Ramos (cell line): ENCODE results near the gene EXOC4.
"Not testable (repeated sequence)": the region's sequence is repeated elsewhere in the genome, so short reads cannot be mapped to it uniquely, and the experiment has no call there.

Experiments used
- in situ Hi-C: fragments of 300-500 bp; cut with MboI; formaldehyde crosslinking; loops from one replicate; pipeline ENCODE4 v1.14.3; 2022; ENCODE audit warnings: low sequenced_read_pairs; ENCODE audit not compliant: unreplicated experiment

The EXOC4 gene

DNA sequence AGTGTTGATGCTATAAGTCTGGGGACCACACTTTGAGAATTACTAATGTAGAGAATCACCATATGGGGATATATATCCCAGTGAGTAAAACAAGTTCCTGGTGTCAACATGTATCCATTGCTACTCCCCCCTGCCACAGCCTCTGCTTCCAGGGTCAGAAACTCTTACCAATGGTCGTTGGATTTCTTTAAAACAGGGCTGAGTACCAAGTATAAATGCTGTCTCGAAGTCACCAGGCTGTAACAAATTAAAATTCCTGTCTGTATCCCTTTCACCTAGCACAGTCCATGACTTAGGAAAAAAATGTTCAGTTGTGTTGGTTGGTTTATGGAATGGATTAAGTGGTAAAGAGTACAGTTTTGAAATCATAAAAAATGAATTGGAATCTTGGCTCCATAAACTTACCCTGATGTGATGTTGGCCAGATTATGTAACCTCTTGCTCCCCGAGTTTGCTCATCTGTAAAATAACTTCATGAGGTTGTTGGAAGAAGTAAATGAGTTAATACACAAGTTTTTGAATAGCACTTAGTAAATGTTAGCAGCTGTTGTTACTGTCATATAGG is 510.3 kb downstream of the EXOC4 start:
- in situ Hi-C loops = no loop called here

DNA sequence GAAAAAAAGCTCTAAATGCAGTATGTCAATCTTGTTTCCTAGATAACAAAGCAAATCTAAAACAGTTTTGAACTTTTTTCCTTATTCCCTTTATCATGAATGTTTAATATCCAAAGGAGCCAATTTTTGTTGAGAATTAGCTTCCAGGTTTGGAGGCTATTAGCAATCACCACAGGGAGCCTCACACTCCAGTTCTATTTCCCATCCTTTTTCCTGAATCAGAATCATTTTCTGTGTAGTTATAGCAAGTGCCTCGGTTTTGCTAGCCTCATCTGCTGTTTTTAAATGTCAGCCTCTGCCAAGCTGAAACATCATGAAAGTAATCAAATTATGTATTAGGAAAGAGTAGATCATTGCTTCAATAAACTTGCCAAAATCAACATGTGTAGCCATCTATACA is 516.8 kb downstream of the EXOC4 start:
- in situ Hi-C loops = no loop called here

DNA sequence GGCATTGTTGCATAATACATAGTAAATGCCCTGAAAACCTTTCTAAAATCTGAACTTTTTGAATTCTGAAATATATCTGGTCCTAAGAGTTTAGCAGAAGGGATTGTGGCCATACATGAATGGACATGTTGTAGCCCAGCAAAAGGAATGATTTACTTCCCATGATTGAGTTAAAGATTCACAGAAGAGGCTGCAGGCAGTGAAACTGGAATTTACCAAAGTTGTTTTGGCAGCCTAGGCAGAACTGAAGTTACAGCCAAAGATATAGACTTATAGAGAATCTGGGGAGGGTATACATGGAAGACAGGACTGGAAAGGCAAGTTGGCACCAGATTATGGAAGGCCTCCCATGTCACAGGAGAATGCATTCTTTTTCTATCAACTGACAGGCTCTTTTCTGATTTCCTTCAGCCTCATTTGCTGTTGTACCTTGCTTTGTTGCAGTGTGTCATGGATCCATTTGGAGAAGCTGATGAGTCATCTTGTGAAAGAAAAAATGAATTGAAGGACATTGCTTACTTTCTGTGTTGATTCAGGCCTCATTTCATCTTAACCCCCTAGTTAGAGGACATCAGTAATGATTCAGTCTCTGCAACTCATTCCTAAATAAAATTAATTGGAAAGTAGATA is 518.1 kb downstream of the EXOC4 start:
- in situ Hi-C loops = no loop called here

DNA sequence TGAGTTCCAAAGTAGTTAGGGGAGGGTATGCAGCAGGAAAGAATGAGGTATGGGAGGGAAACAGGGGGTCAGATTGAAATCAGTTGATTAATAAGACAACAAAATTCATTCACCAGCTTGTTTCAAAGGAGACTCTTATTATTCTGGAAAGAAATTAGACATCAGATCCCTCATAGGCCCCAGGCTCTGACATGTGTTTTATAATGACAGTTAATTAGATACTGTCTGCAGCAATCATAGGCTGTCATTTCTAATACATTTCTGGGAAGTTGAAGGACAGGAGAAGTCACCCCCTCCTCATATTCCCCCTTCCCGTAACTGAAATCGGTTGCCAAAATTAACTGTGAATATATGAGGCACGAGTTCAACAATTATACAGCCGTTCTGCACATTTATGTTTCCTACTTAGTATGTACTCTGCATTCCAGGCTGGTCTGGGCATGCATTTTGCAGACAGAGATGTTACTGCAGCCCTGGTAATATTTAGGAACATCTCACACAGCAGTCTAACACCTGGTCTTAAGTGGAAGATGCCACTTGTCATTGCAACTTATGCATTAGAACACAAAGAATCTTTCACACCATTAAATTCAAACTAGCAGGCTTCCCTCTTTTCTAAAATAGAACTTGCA is 519.0 kb downstream of the EXOC4 start:
- in situ Hi-C loops = no loop called here

DNA sequence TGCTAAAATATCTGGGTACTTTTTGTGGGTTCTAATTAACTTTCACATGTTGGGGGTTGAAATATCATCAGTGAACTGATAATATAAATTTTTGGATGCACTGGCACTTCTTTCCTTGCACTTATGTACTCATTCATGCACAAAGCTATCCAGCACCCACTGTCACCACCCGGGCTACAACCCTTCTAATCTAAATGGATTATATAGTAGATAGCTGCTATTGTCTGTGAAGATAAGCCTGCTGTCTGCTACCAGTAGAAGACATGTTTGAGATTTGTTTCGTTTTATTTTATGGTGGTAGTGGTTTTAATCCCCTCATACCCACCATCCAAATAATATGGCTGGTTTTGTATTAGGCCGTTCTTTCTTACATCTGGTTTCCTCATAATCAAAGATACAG is 520.7 kb downstream of the EXOC4 start:
- in situ Hi-C loops = no loop called here

DNA sequence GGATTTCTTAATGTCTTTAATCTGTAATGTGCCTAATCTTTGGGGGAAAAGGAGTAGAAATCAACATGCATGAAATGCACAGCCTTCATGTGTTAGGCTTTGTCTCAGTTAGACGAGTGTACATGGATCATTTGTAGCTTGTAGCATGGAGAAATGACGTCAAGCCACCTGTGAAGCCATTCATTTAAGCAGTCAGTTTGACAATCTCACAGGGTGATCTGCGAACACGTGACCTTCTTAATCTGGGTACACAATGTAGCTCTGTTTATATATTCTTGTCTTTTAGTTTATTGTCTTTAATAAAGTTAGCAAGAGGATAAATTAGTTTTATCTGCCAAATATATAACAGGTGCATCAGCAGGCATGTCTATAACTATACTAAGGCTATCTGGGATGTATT is 522.3 kb downstream of the EXOC4 start:
- in situ Hi-C loops = no loop called here

DNA sequence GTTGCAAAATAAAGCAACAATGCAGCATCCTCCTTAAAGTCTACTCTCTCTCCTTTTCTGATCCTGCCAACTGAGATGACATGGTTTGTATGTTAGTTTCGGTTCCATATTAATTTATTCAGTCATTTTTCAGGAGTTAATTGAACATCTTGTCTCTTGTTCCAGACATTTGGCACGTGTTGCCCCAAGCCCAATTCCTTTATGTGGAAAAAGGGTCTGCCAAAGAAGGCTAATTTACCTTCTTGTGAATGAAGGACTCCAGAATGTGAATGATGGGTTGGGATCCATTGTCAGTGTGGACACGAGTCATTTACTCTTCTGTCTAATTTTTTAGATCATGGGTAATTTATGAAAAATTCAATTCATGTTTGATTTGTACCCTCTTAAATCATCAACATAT is 523.4 kb downstream of the EXOC4 start:
- in situ Hi-C loops = no loop called here

DNA sequence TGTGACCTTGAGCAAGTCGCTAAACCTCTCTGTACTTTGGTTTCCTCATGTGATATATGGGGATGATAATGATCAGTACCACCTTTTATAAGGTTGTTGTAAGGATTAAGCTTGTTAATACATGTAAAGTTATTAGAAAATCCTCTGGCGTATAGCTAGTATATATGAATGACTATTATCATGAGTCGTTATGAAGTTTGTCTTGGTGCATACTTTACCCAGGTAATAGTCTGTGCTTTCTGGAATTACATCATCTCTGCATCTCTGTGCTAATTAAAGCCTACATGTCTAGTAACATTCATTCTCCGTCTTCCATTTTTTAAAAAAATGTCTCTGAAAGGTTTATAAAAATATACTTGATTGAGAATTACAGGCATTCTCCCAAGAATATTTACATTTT is 524.8 kb downstream of the EXOC4 start:
- in situ Hi-C loops = no loop called here

DNA sequence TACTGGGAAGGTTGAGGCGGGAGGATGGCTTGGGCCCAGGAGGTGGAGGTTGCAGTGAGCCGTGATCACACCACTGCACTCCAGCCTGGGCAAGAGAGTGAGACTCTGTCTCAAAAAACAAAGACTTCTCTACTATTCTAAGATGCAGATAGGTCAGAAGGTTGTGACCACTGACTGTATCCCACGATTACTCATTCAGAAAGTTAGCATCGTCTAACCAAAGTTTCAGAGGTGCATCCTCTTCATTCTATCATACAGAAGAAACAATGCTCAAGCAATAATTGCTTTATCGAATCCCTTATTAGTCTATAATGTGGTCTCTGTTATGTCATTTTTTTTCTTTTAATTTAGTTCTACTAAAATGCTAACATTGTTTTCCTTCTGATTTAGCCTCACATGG is 525.6 kb downstream of the EXOC4 start:
- in situ Hi-C loops = no loop called here

DNA sequence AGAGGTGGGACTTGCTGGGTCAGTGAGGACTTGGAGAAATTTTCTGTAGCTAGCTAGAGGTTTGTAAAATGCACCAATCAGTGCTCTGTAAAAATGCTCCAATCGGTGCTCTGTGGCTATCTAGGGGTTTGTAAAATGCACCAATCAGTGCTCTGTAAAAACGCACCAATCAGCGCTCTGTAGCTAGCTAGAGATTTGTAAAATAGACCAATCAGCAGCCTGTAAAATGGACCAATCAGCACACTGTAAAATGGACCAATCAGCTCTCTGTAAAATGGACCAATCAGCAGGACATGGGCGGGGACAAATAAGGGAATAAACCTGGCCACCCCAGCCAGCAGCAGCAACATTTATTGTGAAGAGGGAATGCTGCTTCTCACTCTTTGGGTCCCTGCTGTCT is 526.7 kb downstream of the EXOC4 start:
- in situ Hi-C loops = not testable (repeated sequence)

DNA sequence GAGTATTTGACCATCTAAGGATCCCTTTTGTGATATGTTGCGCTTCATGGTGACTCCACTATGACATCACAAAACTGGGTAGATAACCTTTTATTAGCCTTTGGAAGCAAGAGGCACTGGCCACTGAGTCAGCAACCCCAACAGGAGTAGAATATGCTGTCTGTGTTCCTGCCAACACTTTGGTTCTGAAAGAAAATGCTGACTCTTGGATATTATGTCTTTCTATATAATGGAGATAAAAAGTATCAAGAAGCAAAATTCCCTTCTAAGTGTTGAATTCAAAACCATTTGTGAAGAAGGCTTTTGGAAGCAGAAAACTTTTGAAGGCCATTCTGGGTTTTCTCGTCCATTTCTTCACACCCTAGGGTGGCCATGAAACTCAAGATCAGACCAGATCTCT is 528.0 kb downstream of the EXOC4 start:
- in situ Hi-C loops = no loop called here

DNA sequence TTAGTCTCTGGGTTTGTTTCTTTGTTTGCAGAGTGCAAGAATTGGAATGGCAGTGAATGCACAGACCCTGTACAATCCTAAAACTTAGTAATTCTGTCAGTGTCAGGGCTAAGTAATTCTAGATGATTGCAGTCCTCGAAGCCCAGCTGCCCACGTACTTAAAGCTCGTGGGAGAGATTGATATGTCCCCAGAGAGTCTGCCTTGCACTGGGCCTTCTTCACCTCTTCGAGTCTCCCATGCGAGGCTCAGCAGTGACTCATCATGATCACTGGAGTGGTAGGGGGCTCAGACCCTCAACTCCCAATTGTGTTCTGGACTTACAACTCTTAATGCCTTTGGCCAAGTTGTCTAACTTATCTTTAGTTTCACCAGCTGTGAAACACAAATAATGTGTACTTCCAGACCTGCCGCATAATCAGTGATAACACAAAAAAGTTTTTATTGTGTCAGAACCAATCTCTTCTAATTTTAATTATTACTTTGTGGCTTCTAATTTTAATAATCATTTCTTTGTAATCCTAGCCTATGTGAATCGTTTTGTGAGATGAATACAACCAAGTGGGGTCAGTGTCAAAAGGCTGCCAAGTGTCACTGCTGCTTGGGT is 528.7 kb downstream of the EXOC4 start:
- in situ Hi-C loops = no loop called here

DNA sequence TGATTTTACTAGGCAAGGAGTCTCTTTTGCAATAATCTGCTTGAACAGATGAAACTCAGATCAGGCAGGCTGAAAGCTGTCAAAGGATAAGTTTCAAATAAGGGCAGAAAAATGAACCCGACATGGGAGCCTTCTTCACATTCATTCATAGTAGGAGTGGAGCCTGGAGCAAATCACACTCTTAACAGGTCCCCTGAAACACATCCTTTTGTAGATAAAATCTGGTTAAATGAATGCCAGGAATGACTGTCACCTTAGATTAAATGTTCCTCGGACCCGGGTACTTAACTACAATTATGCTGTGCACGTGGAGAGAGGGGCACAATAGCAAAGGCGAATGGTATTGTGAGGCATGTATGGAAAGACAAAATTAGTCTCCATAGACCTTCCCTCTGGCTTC is 529.6 kb downstream of the EXOC4 start:
- in situ Hi-C loops = no loop called here

DNA sequence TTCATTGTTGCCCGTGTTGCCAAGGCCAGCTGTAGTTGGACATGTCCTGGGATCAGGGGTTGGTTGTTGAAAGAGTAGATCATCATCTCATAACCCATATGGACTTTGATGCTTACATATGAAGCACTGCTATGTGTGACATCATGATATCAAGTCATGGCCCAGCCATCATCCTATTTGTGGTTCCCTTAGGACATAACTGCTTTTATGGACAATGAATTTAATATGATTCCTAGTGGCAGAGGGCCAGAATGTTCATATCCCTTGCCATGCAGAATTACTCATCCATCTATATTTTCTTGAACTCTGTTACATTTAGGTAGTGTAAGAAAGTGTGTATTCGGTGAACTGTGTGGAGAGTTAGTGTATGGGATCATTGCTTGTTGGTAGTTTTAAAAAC is 530.4 kb downstream of the EXOC4 start:
- in situ Hi-C loops = no loop called here

DNA sequence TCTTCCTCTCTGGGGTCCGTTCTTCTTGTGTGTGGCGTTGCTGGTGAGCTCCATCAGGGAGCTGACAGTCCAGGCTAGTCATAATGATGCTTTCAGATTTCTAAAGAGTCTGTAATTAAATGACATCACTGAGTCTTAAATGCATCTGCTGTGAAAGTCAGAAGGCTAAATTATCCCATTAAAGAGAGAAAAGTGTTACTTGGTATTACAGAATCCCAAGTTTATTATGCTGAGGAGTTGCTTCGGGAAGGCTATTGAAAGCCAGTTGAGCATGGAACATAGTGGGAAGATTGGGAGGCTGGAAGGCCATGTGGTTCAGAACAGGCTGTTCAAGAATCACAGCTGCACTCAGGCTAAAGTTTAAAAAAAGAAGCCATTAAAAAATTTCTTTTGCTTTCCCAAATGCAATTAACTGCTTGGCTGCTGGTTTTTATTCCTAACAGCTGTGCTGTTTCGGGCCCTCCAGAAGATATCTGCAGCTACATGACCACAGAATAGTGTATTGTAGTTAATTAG is 531.7 kb downstream of the EXOC4 start:
- in situ Hi-C loops = no loop called here

DNA sequence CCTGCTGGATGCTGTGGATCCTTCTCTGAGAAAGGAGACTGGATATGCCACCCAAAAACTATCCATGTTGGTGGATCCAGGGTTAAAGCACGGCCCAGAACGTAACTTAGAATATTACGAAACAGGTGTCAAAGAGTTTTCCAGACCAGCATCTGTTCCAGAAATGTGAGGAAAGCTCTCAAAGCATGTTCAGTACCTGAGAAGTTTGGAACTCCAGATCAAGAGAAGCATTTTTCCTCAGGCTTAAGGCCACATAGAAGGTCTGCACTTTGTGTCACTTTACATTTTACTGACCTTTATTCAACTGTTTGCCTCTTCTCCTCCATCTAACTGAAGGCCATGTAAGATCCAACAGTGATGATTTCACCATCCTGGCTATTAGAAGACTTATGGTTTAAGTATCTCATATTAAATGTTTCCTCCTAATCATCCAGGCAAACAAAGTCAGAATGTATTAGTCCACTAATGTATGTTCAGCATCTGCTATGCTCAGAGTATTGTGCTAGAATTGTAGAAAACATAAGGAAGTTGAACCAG is 533.6 kb downstream of the EXOC4 start:
- in situ Hi-C loops = no loop called here

DNA sequence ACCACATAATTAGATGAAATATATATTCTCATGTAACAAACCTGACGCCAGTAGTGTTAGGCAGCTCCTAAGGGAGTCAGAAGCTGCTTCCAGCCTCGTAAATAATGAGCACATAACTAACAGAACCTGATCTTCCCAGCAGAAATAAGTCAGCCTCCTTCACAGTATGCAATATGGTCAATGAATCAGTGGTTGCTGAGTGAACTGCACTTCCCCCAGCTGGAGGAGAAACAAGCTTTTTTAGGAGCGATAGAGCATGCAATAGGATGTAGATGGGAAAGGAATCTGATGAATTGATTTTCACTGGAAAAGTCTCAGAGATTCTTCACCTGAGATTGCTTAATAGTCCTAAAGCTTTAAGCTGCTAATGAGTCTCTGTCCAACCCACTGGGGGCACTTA is 537.1 kb downstream of the EXOC4 start:
- in situ Hi-C loops = no loop called here

DNA sequence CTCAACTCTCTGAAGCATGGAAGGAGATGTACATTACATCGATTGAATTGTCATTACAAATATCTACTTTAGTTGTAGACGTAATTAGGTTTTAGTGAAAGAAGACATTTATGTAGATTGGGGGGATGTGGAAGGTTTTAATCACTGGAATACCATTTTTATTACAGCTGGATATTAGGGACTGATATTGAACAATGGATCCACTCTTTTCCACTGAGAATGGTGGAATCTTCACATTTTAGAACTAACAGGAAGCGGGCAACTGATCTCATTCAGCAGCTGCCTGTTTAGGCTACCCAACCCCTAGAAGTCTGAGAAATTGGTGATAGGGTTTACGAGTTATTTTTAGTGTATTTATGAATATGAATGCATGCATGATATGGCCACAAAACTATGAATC is 538.0 kb downstream of the EXOC4 start:
- in situ Hi-C loops = no loop called here

DNA sequence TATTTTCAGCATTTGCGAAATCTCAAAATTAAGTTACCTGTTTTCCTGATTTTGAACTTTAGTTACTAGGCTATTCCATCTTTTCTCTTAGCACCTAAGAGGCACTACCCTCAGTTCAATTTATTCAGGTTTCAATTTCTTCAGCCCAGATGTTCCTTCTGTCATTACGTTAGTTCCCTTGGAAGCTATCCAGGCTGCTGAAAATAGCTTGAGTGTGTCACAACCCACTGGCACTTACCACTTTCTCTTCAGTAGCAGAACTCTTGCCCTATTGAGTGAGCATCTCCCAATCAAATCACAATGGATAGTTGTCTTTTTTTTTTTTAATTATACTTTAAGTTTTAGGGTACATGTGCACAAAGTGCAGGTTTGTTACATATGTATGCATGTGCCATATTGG is 541.6 kb downstream of the EXOC4 start:
- in situ Hi-C loops = no loop called here

DNA sequence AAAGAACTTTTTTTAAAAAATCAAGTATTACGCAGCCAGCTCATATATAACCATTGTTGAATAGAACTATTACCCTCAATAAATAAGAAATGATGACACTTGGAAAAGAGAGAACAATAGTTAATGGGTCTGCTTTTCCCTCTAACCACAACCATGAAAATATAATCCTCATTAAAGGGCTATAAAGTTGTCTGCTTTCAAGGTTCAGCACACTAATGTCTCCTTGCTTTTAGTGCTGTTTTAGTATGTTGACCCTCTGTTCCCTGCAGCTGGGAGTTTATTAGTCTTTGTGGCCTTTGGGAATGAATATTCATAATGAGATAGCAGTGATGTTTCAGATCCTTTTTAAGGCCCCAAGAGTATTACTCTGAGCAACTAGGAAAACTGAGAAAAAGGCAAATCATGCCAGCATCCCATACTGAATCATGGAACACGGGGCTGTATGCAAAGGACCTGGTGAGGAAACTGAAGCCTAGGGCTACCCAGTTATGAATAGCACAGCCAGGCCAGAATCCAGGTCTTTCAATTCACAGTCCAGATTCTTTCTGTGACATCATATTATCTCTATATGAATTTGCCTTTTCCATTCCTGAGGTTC is 542.3 kb downstream of the EXOC4 start:
- in situ Hi-C loops = no loop called here
